T-helper 2 cell treated with Interferon-gamma antibody and Interleukin-4, amounts not matched to agents 5 μg/mL and 100 μg/mL, for 36 hours (primary cell): ENCODE results near the gene CASTOR1.
A peak's percentile ranks its signal among the peaks of the same experiment; 100 is the strongest.

Experiments
- DNase-seq: peaks from one replicate; pipeline ENCODE4 v3.0.0; 2021; ENCODE audit warnings: low spot score
- H3K27ac Mint-ChIP-seq: one replicate; pipeline ENCODE4 v1.8.0; 2021; ENCODE audit warnings: mild to moderate bottlenecking, mixed read lengths
- H3K27me3 Mint-ChIP-seq: one replicate; pipeline ENCODE4 v1.8.0; 2021; ENCODE audit warnings: low read depth, mixed read lengths
- H3K36me3 Mint-ChIP-seq: one replicate; pipeline ENCODE4 v1.8.0; 2021; ENCODE audit warnings: low read depth, mixed read lengths
- H3K4me1 Mint-ChIP-seq: one replicate; pipeline ENCODE4 v1.8.0; 2021; ENCODE audit warnings: low read depth, mixed read lengths
- H3K4me3 Mint-ChIP-seq: one replicate; pipeline ENCODE4 v1.8.0; 2022; ENCODE audit warnings: mild to moderate bottlenecking, moderate library complexity, mixed read lengths
- H3K9me3 Mint-ChIP-seq: one replicate; pipeline ENCODE4 v1.8.0; 2021; ENCODE audit warnings: mixed read lengths

Gene CASTOR1

DNA sequence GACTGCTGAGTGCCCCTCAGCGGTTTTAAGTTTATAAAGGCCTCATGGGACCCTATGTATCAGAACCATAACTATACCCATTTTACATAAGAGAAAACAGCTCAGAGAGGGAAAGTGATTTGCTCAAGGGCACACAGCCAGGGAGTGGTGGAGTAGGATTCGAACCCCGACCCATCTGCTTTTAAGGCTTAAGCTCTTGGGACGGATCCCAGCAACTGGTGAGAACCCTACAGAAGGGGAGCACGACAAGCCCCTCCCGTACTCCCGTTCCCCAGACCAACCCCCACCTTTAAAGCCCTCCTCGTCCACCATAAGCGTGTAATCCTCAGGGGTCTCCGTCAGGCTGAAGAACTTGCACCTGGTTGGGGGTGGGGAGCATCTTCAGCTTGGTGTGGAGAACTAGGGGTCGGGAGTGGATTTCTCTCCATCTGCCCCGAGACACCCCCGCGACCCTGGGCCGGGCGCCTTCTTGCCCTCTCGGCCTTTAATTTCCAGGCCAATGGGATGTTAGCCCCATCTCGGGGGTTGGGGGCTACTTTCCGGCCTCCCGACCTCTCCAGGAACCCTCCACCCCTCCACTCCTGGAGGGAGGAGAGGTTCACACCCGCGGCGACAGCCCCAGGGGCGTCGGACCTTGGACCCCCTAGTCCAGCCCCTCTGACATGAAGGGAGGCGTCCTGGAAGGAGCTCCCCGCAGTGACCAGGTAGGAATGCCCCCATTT lies 725 bp downstream of the CASTOR1 start:
- no peaks in the 10 kb centered on the region for H3K9me3 Mint-ChIP-seq
- peaks cover 48% of the 10 kb centered on the region for H3K4me1 Mint-ChIP-seq
- DNase-seq: no peak
- peaks cover 22% of the 10 kb centered on the region for H3K36me3 Mint-ChIP-seq
- peak overlapping the region; percentile 80 for H3K27ac Mint-ChIP-seq
- peak overlapping the region; percentile 90 for H3K4me3 Mint-ChIP-seq
- no peaks in the 10 kb centered on the region for H3K27me3 Mint-ChIP-seq

- H3K4me3 Mint-ChIP-seq: peak overlapping the region; percentile 90
- H3K36me3 Mint-ChIP-seq: peaks cover 23% of the 10 kb centered on the region
- H3K27me3 Mint-ChIP-seq: no peaks in the 10 kb centered on the region
- peak overlapping the region; percentile 80 for H3K27ac Mint-ChIP-seq
- peak; percentile 76 for DNase-seq
- H3K4me1 Mint-ChIP-seq: peaks cover 54% of the 10 kb centered on the region
- no peaks in the 10 kb centered on the region for H3K9me3 Mint-ChIP-seq
Observed at GRCh38 chr22:30287648-30288418, 1.5 kb downstream of the CASTOR1 start.

DNA sequence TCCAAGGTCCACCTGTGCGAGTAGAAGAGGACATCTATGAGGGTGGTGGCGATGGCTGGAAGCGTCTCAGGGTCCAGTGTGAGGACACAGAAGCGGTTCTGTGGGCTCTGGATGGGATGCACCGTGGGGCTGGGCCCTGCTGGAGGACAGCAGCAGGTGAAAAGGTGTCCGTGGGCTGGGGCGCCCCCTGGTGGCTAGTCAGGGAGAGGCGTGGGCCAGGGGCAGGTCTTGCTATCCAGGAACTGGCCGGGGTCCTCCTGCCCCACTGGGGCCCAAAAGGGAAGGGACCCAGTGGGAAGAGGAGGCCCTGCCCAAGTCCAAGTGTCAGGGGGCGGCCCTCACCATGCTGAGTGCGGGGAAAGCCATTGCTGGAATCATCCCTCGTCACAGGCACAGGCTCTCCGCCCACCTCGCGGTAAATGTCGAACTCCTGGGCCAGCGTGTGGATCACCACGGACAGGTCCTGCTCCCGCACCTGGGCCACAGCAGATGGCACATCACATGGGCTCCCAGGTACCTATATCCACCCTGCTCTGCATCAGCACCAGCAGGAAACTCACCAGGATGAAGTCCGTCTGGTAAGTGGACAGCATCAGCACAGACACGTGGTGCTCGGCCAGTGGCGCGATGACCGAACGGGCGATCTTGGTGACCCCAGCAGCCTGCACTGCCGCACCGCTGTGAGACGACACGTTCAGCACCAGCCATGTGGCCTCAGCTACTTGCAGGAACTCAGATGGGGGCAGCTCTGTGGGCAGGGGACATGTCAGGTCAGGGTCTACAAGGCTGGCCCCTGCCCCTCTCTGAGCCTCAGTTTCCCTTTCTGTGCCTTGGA lies 2.3 kb downstream of the CASTOR1 start:
- peaks cover 60% of the 10 kb centered on the region for H3K4me1 Mint-ChIP-seq
- peak overlapping the region; percentile 73 for H3K27ac Mint-ChIP-seq

DNA sequence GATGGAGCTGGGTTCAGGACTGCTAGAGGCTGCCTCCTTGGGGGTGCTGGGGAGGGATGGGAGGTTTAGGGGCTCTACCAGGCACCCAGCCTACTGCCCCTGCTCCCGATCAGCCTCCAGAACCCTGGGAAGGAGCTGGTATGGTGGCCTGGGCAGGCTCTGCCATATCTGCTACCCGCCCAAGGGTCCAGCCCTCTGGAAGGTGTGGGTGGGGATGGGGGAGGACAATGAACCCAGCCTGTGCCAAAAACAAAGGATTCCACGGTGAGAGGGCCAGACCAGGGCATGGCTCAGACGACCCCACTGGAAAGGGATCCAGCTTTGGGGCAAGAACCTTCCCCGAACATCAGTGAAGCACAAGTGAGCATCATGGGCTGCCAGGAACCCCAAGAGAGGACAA lies 3.0 kb downstream of the CASTOR1 start:
- H3K27ac Mint-ChIP-seq: peak overlapping the region; percentile 73
- no peaks in the 10 kb centered on the region for H3K9me3 Mint-ChIP-seq
- H3K36me3 Mint-ChIP-seq: peaks cover 25% of the 10 kb centered on the region
- no peaks in the 10 kb centered on the region for H3K27me3 Mint-ChIP-seq
- H3K4me3 Mint-ChIP-seq: peak overlapping the region; percentile 39
- DNase-seq: no peak
- H3K4me1 Mint-ChIP-seq: peaks cover 58% of the 10 kb centered on the region

More for the DNA sequence above, 2.3 kb downstream of the CASTOR1 start:
- DNase-seq: peak; percentile 83
- Mint-ChIP-seq H3K36me3 (peaks cover 26% of the 10 kb centered on the region), H3K27me3 (no peaks in the 10 kb centered on the region), H3K9me3 (no peaks in the 10 kb centered on the region), H3K4me3 (peak overlapping the region; percentile 90)

- H3K36me3 Mint-ChIP-seq: peaks cover 25% of the 10 kb centered on the region
- H3K9me3 Mint-ChIP-seq: no peaks in the 10 kb centered on the region
- no peaks in the 10 kb centered on the region for H3K27me3 Mint-ChIP-seq
- H3K4me3 Mint-ChIP-seq: no peak overlapping the region
- H3K4me1 Mint-ChIP-seq: peaks cover 53% of the 10 kb centered on the region
- H3K27ac Mint-ChIP-seq: no peak overlapping the region
- DNase-seq: no peak
Observed at GRCh38 chr22:30285846-30286200, 3.5 kb downstream of the CASTOR1 start.

DNA sequence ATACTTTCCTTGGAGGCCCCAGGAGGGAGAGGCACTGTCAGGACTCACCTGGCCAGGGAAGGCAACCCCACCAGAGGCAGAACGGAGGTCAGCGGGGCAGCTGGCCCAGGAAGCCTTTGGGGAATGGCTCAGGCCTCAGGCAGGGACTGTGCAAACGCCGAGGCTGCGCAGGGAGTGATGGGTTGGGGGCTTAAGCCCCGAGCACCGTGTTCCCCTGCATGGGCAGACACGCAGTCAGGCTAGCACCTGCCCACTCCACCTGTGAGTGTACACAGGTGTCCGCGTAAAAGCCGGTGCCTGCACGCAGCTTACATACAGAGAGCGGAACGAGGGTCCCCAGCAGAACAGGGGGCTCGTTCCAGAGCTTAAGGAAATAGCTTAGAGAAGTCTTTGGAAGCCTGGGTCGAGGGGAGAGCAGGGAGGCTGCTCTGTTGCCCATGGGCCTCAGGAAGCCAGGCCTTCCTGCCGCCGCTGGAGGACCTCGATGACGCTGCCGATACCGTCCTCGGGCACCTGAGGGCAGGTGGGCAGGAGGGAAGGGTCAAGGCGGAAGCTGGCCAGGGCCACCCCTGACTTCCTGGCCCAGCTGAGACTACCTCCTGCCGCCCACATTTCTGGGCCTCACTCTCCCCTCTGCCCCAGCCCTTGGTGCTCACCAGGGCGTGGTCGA lies 4.0 kb downstream of the CASTOR1 start:
- Mint-ChIP-seq H3K27ac (peak overlapping the region; percentile 78), H3K4me3 (peak overlapping the region; percentile 7), H3K9me3 (no peaks in the 10 kb centered on the region), H3K4me1 (peaks cover 48% of the 10 kb centered on the region), H3K27me3 (no peaks in the 10 kb centered on the region), H3K36me3 (peaks cover 25% of the 10 kb centered on the region)
- DNase-seq: no peak

- H3K27ac Mint-ChIP-seq: peak overlapping the region; percentile 78
Observed at GRCh38 chr22:30284666-30285065, 4.6 kb downstream of the CASTOR1 start.

GRCh38 chr22:30284172-30284571 lies 5.1 kb downstream of the CASTOR1 start:
- Mint-ChIP-seq H3K27me3 (no peaks in the 10 kb centered on the region), H3K36me3 (peaks cover 29% of the 10 kb centered on the region), H3K4me3 (peak overlapping the region; percentile 67), H3K9me3 (no peaks in the 10 kb centered on the region), H3K27ac (peak overlapping the region; percentile 72), H3K4me1 (peaks cover 47% of the 10 kb centered on the region)
- DNase-seq: no peak

More at GRCh38 chr22:30284666-30285065, 4.6 kb downstream of the CASTOR1 start:
- Mint-ChIP-seq H3K9me3 (no peaks in the 10 kb centered on the region), H3K27me3 (no peaks in the 10 kb centered on the region), H3K4me3 (peak overlapping the region; percentile 67), H3K36me3 (peaks cover 26% of the 10 kb centered on the region), H3K4me1 (peaks cover 44% of the 10 kb centered on the region)
- no peak for DNase-seq

DNA sequence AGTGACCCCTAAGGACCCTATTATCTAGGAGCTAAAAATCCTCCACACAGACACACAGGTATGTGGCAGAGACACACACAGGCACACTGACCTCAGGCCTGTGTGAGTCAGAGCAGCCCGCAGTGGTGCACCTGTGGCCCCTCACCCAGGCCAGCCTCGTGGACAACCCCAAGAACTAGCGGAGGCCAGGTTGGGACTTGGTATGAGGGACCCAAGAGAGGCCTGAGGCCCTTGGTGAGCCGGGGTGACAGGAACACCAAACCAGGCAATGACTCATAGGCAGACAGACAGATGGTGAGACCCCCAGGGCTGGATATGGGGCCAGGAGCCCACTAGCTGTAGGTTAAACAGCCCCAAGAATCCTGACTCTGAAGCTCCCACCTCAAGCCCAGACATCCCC lies 6.0 kb downstream of the CASTOR1 start:
- no peaks in the 10 kb centered on the region for H3K9me3 Mint-ChIP-seq
- H3K4me1 Mint-ChIP-seq: peaks cover 53% of the 10 kb centered on the region
- H3K27ac Mint-ChIP-seq: peak overlapping the region; percentile 77
- no peaks in the 10 kb centered on the region for H3K27me3 Mint-ChIP-seq
- peaks cover 32% of the 10 kb centered on the region for H3K36me3 Mint-ChIP-seq
- H3K4me3 Mint-ChIP-seq: peak overlapping the region; percentile 67
- DNase-seq: no peak

- no peak for DNase-seq
- Mint-ChIP-seq H3K36me3 (peaks cover 37% of the 10 kb centered on the region), H3K4me1 (peaks cover 54% of the 10 kb centered on the region), H3K9me3 (no peaks in the 10 kb centered on the region), H3K27me3 (no peaks in the 10 kb centered on the region), H3K27ac (peak overlapping the region; percentile 77), H3K4me3 (peak overlapping the region; percentile 67)
Observed at GRCh38 chr22:30282616-30283046, 6.7 kb downstream of the CASTOR1 start.

- Mint-ChIP-seq H3K9me3 (no peaks in the 10 kb centered on the region), H3K4me3 (no peak overlapping the region), H3K27ac (no peak overlapping the region), H3K4me1 (peaks cover 57% of the 10 kb centered on the region), H3K36me3 (peaks cover 44% of the 10 kb centered on the region), H3K27me3 (no peaks in the 10 kb centered on the region)
- DNase-seq: no peak
Observed at GRCh38 chr22:30280505-30280904, 8.8 kb downstream of the CASTOR1 start.

DNA sequence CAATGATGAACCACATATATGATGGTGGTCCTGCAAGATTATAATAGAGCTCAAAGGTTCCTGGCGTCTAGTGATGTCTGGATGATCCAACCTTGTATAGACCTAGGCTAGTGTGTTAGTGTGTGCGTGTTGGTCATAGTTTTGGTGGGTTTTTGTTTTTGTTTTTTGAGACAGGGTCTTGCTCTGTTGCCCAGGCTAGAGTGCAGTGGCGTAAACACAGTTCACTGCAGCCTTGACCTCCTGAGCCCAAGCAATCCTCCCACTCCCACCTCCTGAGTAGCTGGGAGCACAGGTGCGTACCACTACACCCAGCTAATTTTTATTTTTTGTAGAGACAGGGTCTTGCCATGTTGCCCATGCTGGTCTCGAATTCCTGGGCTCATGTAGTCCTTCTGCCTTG lies 9.4 kb downstream of the CASTOR1 start:
- DNase-seq: no peak

GRCh38 chr22:30279046-30279788 lies 10.1 kb downstream of the CASTOR1 start:
- Mint-ChIP-seq H3K4me3 (peak overlapping the region; percentile 34), H3K27ac (peak overlapping the region; percentile 49), H3K4me1 (peaks cover 57% of the 10 kb centered on the region), H3K27me3 (no peaks in the 10 kb centered on the region), H3K36me3 (peaks cover 42% of the 10 kb centered on the region), H3K9me3 (no peaks in the 10 kb centered on the region)
- no peak for DNase-seq

More for the DNA sequence above, 9.4 kb downstream of the CASTOR1 start:
- peak overlapping the region; percentile 34 for H3K4me3 Mint-ChIP-seq
- H3K36me3 Mint-ChIP-seq: peaks cover 42% of the 10 kb centered on the region
- no peaks in the 10 kb centered on the region for H3K9me3 Mint-ChIP-seq
- H3K27me3 Mint-ChIP-seq: no peaks in the 10 kb centered on the region
- H3K27ac Mint-ChIP-seq: peak overlapping the region; percentile 49
- H3K4me1 Mint-ChIP-seq: peaks cover 59% of the 10 kb centered on the region
